ENCODE measurements around the gene AGTPBP1.

DNA sequence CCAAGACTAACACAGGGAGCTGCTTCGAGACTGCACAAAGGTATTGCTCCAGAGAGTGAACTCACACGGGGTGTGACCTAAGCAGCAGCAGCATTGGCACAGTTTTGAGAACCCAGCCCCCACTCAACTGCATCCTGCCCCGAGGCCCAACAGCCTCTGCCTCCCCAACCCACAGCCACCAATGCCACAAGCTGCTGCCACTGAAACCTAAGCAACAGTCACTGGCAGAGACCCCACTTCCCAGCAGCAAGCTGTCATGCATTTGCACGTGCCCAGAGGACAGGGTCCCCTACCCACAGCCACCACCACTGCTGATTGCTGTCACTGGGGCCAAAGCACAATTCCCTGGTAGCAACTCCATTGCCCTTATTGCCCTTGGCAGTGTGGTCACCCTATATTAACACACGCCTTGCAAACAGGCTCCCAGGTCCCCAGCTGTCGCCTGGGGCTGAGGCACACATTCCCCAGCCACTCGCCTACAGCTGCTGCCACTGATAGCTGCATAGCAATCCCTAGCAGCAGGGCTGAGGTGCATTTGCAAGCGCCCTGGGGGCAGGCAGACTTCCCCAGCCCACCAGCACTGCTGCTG, 141.0 kb downstream of the AGTPBP1 start:
- TF ChIP-seq, protein P1, sequence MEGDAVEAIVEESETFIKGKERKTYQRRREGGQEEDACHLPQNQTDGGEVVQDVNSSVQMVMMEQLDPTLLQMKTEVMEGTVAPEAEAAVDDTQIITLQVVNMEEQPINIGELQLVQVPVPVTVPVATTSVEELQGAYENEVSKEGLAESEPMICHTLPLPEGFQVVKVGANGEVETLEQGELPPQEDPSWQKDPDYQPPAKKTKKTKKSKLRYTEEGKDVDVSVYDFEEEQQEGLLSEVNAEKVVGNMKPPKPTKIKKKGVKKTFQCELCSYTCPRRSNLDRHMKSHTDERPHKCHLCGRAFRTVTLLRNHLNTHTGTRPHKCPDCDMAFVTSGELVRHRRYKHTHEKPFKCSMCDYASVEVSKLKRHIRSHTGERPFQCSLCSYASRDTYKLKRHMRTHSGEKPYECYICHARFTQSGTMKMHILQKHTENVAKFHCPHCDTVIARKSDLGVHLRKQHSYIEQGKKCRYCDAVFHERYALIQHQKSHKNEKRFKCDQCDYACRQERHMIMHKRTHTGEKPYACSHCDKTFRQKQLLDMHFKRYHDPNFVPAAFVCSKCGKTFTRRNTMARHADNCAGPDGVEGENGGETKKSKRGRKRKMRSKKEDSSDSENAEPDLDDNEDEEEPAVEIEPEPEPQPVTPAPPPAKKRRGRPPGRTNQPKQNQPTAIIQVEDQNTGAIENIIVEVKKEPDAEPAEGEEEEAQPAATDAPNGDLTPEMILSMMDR (IDR thresholded peaks at IDR 0.05; ENCODE audit: insufficient read depth, low read length) = no peak
- no peak for TF ChIP-seq POLR2AphosphoS5 (IDR thresholded peaks at IDR 0.05; ENCODE audit: low read depth)
- no peak for TF ChIP-seq REST (IDR thresholded peaks at IDR 0.05; ENCODE audit: insufficient replicate concordance, low read depth)
- TF ChIP-seq GABPA (IDR thresholded peaks at IDR 0.05; ENCODE audit: low read depth) = no peak
- TF ChIP-seq SPI1 (IDR thresholded peaks at IDR 0.05; ENCODE audit: borderline replicate concordance, low read depth) = no peak

All from HL-60 (cell line).